GM10847 (cell line): ENCODE results near the gene DIPK2A.

ENCODE experiments used
- POLR2A ChIP-seq: IDR thresholded peaks from 2 replicates; pipeline ENCODE4 v1.6.1; 2011; ENCODE audit not compliant: insufficient read length; ENCODE audit errors: extremely low read depth

Gene DIPK2A, protein sequence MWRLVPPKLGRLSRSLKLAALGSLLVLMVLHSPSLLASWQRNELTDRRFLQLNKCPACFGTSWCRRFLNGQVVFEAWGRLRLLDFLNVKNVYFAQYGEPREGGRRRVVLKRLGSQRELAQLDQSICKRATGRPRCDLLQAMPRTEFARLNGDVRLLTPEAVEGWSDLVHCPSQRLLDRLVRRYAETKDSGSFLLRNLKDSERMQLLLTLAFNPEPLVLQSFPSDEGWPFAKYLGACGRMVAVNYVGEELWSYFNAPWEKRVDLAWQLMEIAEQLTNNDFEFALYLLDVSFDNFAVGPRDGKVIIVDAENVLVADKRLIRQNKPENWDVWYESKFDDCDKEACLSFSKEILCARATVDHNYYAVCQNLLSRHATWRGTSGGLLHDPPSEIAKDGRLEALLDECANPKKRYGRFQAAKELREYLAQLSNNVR

DNA sequence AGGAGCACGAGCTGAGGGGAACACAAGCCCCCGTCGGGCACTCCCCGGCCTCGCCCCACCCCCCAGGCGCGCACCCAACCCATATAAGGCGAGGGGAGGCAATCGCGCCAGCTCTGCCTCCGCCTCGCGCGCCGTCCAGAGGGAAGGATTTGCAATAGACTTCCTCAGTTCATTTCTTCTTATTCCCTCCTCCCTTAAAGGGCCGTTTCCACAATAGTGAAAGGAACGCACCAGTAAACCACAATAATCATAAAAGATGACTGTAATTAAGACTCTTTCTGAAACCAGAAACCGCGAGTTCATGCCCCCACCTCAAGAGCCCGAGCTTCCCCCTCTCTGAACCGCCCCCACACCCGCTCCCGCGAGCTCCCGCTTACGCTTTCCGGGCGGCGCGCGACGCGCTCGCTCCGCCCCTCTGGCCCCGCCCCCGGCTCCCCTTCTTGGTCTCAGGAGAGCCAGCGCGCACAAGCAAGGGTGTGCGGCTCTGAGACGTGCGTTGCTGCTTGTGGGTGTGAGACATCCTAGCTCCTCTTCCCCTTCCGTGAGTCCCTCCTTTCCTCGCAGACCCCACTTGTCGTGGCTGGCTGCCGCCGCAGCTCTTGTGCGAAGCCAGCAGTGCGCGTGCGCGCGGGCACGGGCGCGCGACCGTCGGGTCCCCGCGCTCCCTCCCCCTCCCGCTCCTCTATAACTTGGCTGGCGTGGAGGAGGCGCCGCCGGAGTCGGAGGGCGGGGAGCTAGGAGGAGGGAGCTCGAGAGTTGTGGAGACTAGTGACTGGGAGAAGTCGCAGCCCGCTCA, at the start of gene DIPK2A:
TSS of gene DIPK2A (plus strand) at position 465 of the 796 bp plus-strand sequence. CDS start 510 bp downstream, outside the sequence.
- peak; percentile 92 for TF ChIP-seq POLR2A

DNA sequence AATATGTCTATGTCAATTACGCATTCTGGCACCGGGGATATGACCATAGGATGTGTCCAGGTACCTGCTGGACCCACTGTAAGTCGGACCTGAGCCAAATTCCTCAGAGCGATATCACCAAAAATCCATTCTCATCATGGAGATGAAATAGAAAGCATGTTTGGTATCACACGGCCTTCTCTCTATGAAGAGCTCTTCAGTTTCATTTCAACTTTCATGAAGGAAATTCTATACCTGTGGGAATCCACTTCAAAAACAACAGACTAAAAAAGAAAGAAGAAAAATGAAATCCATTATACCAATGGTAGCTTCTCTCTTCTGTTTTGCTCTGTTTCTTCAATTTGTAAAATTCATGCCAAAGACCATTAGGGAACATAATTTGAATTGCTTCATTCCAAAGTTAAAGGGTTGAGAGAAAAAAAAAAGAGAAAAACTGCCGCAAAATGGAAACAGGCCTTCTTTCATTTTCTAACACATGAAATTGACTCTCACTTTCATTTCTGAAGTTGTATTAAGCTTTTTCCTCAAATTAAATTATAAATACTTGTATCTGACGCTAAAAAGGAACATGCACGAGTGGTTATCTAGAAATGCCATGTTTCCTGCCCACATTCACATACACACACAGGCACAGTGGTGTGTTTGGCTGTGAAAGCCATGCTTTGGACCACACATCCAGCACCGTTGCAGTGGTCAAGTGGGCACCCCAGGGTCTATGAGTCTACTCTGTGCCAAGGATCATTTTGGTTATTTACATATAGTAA, 46.9 kb upstream of the DIPK2A start:
- TF ChIP-seq POLR2A: no peak

DNA sequence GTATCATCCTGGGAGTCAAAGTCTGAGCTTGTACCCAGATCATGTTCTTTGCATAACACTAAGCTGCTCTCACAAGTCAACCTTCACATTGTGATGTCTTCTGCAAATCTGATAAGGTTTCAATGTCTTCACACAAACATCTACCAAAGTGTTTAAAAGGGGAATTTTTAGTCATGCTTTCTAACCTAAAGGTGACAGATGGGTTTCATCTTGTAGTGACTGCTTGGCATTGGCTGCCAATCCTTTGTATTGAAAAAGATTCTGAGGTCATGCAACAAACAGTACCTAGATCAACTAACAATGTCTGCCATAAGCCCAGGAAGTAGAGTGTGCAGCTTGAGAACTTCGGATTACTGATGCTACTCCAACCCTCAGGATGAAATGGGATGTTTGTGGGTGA, 43.6 kb upstream of the DIPK2A start:
- TF ChIP-seq POLR2A: no peak

DNA sequence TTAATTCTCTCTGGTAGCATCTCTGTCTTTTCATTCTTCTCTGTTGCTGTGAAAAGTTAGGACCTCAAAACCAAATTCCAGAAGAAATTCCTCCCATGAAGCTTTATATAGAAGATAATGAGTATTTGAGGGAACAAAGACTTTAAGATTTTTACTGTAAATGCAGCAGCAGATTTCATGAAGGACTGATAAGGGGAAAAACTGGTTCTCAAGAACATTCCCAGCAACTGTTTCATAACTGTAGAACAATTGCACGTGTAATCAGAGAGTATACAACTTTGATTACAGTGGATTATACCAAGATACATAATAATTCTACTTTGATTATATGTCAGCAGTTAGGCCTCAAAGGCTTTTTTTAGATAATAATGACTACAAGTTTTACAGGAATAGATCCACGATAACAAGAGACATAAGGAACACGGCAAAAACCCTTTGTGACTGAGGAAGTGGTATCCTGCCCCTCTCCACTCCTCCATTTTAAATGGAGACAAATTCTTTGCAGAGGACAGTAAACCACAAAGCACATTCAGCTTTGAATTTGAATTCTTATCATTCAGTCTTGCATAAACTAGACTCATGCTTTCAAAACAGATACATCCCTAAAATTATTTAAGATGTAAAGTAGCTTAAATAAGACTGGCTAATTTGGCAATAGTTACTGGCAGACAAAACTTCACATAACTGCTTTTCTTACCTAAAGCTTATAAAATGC, 42.9 kb upstream of the DIPK2A start:
- no peak for TF ChIP-seq POLR2A

DNA sequence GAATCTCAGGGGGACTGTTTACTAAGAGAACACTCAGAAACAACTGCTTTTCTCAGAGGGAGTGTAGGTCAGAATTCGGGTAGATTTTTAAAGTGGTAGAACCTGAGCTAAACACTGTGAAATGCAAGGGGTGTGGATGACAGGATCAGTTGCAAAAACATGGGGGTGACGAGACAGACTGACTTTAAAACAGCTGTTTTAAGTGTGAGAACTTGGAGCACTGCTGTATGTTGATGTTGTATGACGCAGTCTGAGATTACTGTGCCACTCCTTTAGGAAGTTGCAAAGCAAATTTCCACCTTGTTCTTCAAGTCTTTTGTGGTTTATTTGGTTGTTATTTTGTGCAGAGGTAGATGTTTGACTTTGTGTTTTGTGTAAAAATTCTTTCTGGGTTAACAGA, 36.8 kb upstream of the DIPK2A start:
- TF ChIP-seq POLR2A: no peak

DNA sequence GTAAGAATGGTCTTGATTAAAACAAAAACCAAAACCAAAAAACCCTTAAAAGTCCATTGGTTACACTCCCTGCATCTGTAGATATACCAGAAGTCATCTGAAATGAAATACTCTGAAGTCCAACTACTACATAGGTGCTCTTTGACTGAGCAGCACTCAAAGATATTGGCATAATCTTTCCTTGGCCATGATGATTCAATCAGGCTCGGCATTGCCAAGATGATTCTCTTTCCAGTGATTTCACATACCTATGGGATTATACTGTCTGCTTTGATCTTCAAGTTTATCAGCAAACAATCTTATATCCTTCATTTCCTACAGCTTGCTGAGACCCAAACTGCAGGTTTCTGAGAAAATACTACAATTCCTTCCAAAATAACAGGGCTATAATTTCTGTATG, 35.9 kb upstream of the DIPK2A start:
- TF ChIP-seq POLR2A: no peak

DNA sequence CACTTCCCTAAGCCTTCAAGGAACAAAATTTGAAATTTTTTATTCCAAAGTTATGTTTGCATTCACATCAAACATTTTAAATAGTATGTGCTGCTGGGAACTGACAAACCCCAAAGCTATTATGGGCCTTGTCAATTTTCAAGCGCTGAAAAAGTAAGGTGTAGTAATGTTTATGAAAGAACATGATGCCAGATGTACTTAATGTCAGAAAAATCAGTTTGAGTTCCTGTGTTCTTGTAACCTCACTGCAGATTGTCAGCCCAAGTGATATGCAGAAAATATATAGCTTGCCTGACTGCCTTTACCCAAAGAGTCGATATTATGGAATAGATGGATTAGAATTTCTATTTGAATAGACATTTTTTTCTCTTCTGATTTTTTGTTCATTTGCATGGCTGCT, 20.8 kb upstream of the DIPK2A start:
- TF ChIP-seq POLR2A: no peak

DNA sequence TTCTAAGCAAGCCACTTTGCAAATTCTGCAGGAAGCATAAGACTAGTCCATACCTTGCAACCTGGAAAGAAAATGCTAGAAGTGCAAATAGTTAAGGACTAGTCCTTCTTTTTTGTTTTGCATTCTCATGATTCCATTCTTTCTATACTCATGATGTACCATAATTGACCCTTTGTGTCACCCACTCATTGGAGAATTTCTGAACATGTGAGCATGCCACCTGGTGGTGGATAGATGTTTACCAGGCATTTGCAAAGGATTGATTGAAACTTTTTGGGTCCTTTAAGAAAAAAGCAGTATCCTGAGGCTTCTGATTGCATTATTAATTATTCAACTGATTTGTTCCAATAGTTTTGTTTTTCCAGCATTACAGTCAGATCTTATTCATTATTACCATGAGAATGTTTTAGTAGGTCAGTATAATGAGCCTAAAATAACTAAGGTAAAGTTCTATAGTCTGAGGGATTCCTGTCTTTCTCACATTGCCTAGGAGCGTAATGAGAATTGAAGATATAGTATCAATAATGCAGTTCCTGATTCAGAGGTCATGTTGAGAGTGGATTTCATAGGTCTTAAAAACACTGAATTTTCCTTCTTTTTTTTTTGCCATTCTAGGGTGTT, 20.2 kb upstream of the DIPK2A start:
- no peak for TF ChIP-seq POLR2A

DNA sequence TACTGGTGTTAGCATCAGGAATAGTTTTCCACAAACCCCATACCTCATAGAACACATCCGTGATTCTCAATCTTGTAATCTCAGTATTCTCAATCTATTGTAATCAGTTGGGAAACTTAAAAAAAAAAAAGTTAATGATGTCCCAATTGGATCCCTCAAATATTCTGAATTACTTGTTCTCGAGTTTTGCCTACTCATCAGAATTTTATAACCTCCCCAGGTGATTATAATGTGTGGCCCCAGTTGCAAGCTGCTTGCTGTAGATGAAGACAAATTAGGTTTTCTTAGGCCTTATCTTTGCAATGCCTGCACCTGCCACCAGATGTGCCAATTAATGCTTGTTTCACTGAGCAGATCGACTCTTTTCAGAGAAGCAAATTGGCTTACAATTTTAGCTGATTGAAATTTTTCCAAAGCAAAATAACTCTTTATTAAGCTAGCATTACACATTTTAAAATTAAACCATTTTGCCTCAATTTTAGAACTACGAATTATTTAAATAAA, 19.0 kb upstream of the DIPK2A start:
- no peak for TF ChIP-seq POLR2A

DNA sequence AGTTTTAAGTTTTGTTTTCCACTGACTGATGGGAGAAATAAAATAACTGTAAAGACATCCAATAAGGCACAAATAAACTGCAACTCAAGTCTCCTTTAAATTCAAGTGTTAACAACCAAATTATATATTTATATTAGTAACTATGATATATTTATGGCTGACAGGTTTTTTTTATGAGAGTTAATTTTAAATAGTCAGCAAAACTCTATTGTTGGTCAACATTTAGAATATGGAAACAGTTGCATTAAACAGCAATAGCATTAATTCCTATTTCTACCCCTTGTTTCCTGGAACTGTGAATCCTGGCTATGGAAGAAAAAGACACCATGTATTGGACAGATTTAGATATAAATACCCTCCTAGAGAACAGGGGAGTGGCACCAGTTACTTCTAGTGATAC, 16.5 kb upstream of the DIPK2A start:
- TF ChIP-seq POLR2A: no peak

DNA sequence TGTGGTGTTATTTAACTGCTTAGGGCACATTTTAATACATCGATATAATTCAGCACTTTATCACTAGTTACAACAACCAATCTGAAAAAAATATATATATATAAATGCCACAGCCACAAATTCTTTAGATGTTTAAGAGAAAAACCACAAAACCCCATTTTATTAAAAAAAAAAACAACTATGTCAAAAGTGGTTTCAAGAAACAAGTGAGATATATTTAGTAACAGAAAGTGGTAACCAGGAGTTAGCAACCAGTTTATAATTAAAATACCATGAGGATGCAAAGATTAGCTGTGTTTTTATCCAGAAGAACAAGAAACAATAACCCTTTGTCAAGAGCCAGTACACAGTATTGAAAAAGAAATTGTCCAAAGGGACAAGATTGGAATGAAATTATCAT, 14.8 kb upstream of the DIPK2A start:
- no peak for TF ChIP-seq POLR2A

DNA sequence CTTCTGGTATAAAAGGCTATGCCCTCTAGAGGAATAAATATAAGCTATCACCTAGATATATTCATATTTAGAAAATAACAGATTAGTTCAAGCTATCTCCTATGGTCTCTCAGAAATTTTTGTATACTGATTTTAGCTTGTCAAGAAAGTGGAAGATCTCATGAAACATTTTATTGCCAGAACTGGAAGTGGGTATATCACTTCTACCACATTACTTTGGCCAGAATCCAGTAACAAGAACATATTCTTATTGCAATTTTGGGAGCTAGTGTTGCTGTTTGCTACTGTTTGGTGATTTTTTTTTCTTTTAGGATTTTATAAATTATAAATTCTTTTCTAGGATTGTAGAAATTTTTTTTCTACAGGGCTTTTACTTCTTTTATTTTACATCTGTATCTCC, 14.2 kb upstream of the DIPK2A start:
- no peak for TF ChIP-seq POLR2A

DNA sequence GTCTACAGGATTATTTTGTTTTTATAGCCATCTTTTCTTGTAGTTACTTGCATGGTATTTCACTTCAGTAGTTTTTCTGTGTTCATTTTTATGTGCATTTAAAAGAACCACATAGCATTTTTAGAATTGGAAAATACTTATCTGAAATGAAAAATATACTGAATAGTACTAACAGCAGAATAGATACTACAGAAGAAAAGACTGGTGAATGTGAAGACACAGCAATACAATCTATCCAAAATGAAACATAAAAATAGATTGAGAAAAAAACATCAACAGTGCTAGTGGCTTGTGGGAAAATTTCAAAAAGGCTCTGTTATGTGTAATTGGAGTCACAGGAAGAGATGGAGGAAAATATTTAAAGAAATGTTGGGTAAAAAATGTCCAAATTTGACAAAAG, 12.7 kb upstream of the DIPK2A start:
- no peak for TF ChIP-seq POLR2A

DNA sequence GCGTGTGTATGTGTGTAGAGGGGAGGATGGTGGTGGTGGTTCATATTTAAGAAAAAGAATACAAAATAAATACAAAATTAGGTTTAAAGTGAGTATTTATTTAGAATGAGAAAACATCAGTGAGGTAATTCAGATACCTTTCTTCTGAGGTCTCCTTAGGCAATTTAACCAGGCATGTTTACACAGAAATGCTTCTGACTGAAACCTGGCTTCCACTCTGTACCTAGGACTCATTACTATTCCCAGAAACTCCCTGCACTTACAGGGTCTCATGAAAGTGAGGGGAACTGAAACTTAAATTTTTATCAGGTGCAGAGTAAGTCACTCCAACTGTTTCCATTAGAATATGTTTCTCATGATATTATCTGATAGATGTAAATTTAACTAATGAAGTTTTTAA, 10.3 kb upstream of the DIPK2A start:
- TF ChIP-seq POLR2A: no peak
